GM21515 (cell line): Measurements from ENCODE around the gene SH3BGRL3.
"Not testable (repeated sequence)": the region's sequence is repeated elsewhere in the genome, so short reads cannot be mapped to it uniquely, and the experiment has no call there.

Source experiments
- ATAC-seq: cut with Tn5 transposase; IDR thresholded peaks from one replicate; pipeline ENCODE4 v1.9.1; 2021; ENCODE audit not compliant: unreplicated experiment

Gene SH3BGRL3

GRCh38 chr1:26290122-26290881 lies 10.4 kb downstream of the SH3BGRL3 start:
- no peak for ATAC-seq

- no peak for ATAC-seq
These were observed 11.0 kb downstream of the SH3BGRL3 start for GRCh38 chr1:26290882-26291261.

- no peak for ATAC-seq
These were observed 11.5 kb downstream of the SH3BGRL3 start for GRCh38 chr1:26291433-26291832.

GRCh38 chr1:26291939-26292338 lies 12.1 kb downstream of the SH3BGRL3 start:
- no peak for ATAC-seq

GRCh38 chr1:26292735-26293134 lies 12.8 kb downstream of the SH3BGRL3 start:
- not testable (repeated sequence) for ATAC-seq

GRCh38 chr1:26293911-26294463 lies 14.1 kb downstream of the SH3BGRL3 start:
- no peak for ATAC-seq

GRCh38 chr1:26295194-26296138 lies 15.6 kb downstream of the SH3BGRL3 start:
- no peak for ATAC-seq

GRCh38 chr1:26296340-26297056 lies 16.6 kb downstream of the SH3BGRL3 start:
- no peak for ATAC-seq

GRCh38 chr1:26297057-26297790 lies 17.3 kb downstream of the SH3BGRL3 start:
- ATAC-seq: no peak

- no peak for ATAC-seq
These were observed 17.9 kb downstream of the SH3BGRL3 start for GRCh38 chr1:26297791-26298124.

GRCh38 chr1:26300578-26301275 lies 20.8 kb downstream of the SH3BGRL3 start:
- no peak for ATAC-seq

- no peak for ATAC-seq
These were observed 23.0 kb downstream of the SH3BGRL3 start for GRCh38 chr1:26302733-26303405.

- peak; percentile 5 for ATAC-seq
These were observed 25.9 kb downstream of the SH3BGRL3 start for GRCh38 chr1:26305667-26306289.

- peak; percentile 97 for ATAC-seq
These were observed 26.7 kb downstream of the SH3BGRL3 start, which contains the start of gene UBXN11 for GRCh38 chr1:26306290-26307229. UBXN11 (minus strand) TSS chr1:26306636; CDS start chr1:26302883, 3,753 bp downstream.

GRCh38 chr1:26307363-26307781 lies 27.5 kb downstream of the SH3BGRL3 start:
- ATAC-seq: no peak

GRCh38 chr1:26307966-26308899 lies 28.3 kb downstream of the SH3BGRL3 start:
- ATAC-seq: not testable (repeated sequence)
